Breast epithelium (tissue), 4 donors: ENCODE data around the gene HTRA3. TPM values are rescaled to one million over a fixed set of nuclear protein-coding genes. Genes with fewer than 3 reads are reported as not detected.

Experiments used
- DNase-seq, 2 donors: peaks; one replicate each; pipeline ENCODE4 v3.0.0-alpha.2; 2019; ENCODE audit warnings: low spot score in 2 of 2
- H3K27ac ChIP-seq, 2 donors: fragments of 200-600 bp; sonication (generic) in 1 of 2; one replicate each; pipeline ENCODE4 v1.5.1; 2016 to 2019; ENCODE audit warnings: mild to moderate bottlenecking in 1 of 2
- H3K27me3 ChIP-seq, 2 donors: fragments of 200-600 bp; sonication (generic) in 1 of 2; one replicate each; pipeline versions ENCODE4 v1.5.1 to v1.6.0; 2017 to 2019; ENCODE audit warnings: control low read depth in 1 of 2, mild to moderate bottlenecking in 1 of 2
- H3K36me3 ChIP-seq: fragments of 200-600 bp; one replicate; pipeline ENCODE4 v1.5.1; 2019
- H3K4me1 ChIP-seq, 2 donors: fragments of 200-600 bp; sonication (generic); one replicate each; pipeline ENCODE4 v1.5.1; 2016 to 2019; ENCODE audit warnings: control low read depth in 1 of 2
- H3K4me3 ChIP-seq, 3 donors: fragments of 200-600 bp; sonication (generic); 1 replicate in 2 of 3; 2 replicates in 1 of 3; pipeline ENCODE4 v1.5.1; 2016 to 2019; ENCODE audit warnings: mild to moderate bottlenecking in 3 of 3, moderate library complexity in 2 of 3
- H3K9me3 ChIP-seq, 2 donors: fragments of 200-600 bp; sonication (generic) in 1 of 2; one replicate each; pipeline ENCODE4 v1.5.1; 2016 to 2019; ENCODE audit warnings: control low read depth in 1 of 2
- POLR2A ChIP-seq: fragments of 450-650 bp; IDR thresholded peaks from one replicate; pipeline ENCODE4 v1.6.1; 2016; ENCODE audit warnings: antibody characterized with exemption, mild to moderate bottlenecking, moderate library complexity
- POLR2AphosphoS5 ChIP-seq, 3 donors: sonication (generic); formaldehyde crosslinking; IDR thresholded peaks; one replicate each; pipeline ENCODE4 v1.6.1; 2017; ENCODE audit warnings: antibody characterized with exemption in 3 of 3
- intact Hi-C: fragments of 100-400 bp; cut with DNase I; formaldehyde crosslinking; loops from one replicate; pipeline ENCODE4 v1.15.1; 2023; ENCODE audit warnings: low total_unique reads
- total RNA-seq, 3 donors: library from RNA; depleted of rRNA; stranded (reverse); fragments of >200 nt; gene quantifications; one replicate each; pipeline ENCODE4 v1.1.0, GENCODE V29; 2016
- TF ChIP-seq, protein P1 (sequence below), 3 donors: fragments of 450-650 bp; IDR thresholded peaks; one replicate each; pipeline ENCODE4 v1.5.1; 2016 to 2017; ENCODE audit warnings: antibody characterized with exemption in 3 of 3, mild to moderate bottlenecking in 3 of 3, moderate library complexity in 3 of 3

HTRA3 gene
- total RNA-seq, 3 donors from 2014 or later = 8.5 to 53.9 (median 19.7) TPM

DNA sequence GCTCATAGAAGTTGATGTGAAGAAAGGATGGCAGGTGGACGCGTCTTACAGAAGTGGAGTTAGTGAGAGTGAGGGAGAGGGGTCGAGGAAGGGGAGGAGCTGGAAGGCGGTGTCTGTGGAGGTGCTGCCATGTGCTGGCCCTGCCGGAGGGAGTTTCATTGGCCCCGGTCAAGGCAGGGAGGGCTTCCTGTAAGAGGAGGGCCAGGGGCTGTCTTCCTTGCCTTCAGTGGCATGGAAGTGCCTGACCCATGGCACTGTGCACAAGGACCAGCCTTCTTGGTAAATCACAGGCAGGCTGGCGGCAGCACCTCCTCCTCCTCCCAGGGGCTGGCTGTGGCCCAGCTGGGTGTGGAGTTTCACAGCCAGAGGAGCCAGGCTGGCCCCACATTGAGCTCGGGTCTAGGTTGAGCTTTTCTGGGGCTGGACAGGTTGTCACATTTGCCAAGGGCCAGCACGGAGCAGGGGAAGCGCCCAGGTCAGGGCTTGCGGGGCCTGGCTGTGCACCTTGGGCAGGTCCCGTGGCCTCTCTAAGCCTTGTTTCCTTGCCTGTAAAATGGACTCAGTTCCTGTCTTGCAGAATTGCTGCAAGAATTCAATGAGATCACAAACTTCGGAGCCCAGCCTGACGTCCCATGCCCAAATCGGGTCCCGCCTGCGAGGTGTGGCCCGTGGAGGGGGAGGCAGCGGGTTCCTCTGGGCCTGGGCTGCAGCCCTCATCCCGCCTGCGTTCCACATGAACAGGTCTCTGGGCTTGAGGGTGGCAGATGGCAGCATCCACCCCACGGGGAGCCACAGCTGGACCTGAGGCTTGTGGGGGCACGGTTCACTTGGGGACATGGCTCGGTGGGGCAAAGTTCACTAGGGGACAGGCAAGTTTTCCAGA, 7.0 kb downstream of the HTRA3 start:
- DNase-seq = no peak
- Histone ChIP-seq H3K4me3 (no peak overlapping the region), H3K27ac (peak overlapping the region in 1 of 2 donors; percentile 32), H3K27me3 (no peaks in the 10 kb centered on the region), H3K9me3 (no peaks in the 10 kb centered on the region), H3K4me1 (no peaks in the 10 kb centered on the region), H3K36me3 (no peaks in the 10 kb centered on the region)
- TF ChIP-seq POLR2AphosphoS5 (IDR thresholded peaks at IDR 0.05) = no peak
- intact Hi-C loops = no loop called here

DNA sequence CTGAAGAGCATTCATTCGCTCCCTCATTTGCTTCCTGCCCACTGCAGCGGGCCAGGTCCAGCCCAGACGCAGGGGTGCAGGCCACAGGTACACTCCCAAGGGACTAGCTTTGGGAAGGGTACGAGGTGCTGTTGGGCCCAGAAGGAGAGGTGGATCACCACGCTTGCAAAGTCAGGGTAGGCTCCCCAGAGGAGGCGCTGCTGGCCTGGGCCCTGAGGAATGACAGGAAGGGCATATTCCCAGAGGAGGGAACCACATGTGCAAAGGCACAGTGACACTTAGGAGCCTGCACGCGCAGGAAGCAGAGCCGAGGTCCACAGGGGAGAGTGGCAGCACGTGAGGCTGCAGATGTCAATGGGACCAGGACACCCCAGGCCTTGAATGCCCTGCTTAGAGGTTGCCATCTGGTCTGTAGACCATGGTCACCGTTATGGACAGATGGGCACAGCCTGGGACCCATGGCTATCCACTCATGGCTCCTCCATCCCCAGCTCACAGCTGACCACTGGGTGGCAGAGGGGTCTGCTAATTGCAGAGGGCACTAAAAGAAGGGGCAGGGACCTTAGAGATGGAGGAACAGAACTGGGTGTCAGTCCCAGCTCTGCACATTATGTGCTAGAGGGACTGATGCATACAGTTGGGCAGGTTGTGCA, 7.9 kb downstream of the HTRA3 start:
- intact Hi-C loops = loop anchor here (2.0 kb wide), 1 partner anchor 65 kb away; no protein-coding TSS in a partner anchor
- H3K27ac ChIP-seq = peak overlapping the region in 1 of 2 donors; percentile 71
- H3K36me3 ChIP-seq = no peaks in the 10 kb centered on the region
- H3K27me3 ChIP-seq = no peaks in the 10 kb centered on the region
- no peak overlapping the region for H3K4me3 ChIP-seq
- H3K9me3 ChIP-seq = no peaks in the 10 kb centered on the region
- no peaks in the 10 kb centered on the region for H3K4me1 ChIP-seq
- DNase-seq = no peak
- TF ChIP-seq POLR2A = no peak
- TF ChIP-seq, protein P1, sequence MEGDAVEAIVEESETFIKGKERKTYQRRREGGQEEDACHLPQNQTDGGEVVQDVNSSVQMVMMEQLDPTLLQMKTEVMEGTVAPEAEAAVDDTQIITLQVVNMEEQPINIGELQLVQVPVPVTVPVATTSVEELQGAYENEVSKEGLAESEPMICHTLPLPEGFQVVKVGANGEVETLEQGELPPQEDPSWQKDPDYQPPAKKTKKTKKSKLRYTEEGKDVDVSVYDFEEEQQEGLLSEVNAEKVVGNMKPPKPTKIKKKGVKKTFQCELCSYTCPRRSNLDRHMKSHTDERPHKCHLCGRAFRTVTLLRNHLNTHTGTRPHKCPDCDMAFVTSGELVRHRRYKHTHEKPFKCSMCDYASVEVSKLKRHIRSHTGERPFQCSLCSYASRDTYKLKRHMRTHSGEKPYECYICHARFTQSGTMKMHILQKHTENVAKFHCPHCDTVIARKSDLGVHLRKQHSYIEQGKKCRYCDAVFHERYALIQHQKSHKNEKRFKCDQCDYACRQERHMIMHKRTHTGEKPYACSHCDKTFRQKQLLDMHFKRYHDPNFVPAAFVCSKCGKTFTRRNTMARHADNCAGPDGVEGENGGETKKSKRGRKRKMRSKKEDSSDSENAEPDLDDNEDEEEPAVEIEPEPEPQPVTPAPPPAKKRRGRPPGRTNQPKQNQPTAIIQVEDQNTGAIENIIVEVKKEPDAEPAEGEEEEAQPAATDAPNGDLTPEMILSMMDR (IDR thresholded peaks at IDR 0.05) = no peak

DNA sequence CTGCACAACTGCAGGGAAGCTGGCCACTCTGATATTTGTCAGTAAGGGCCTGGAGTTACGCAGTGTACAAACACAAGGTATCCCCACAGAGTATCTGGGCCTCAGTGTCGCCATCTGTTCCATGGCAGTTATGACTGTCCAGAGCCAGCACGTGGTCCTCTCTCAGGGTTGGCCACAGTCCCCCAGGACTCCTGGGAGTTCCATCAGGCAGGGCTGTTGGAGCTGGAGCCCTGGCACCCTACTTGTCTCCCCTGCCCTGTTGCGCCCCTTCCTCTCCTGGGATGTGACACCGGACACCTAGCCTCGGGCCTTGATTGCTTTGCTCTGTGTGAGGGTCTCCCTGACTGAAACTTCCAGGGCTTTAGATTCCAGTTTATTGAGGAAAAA, 8.4 kb downstream of the HTRA3 start:
- Histone ChIP-seq H3K4me1 (no peaks in the 10 kb centered on the region), H3K4me3 (peak overlapping the region in 1 of 3 donors; percentile 5), H3K9me3 (no peaks in the 10 kb centered on the region), H3K27me3 (no peaks in the 10 kb centered on the region), H3K27ac (peak overlapping the region in 1 of 2 donors; percentile 71), H3K36me3 (no peaks in the 10 kb centered on the region)
- intact Hi-C loops = loop anchor here (2.0 kb wide), 1 partner anchor 65 kb away; no protein-coding TSS in a partner anchor
- TF ChIP-seq POLR2A (no peak), POLR2AphosphoS5 (IDR thresholded peaks at IDR 0.05) (no peak)
- TF ChIP-seq, protein P1 (IDR thresholded peaks at IDR 0.05) = no peak
- no peak for DNase-seq

DNA sequence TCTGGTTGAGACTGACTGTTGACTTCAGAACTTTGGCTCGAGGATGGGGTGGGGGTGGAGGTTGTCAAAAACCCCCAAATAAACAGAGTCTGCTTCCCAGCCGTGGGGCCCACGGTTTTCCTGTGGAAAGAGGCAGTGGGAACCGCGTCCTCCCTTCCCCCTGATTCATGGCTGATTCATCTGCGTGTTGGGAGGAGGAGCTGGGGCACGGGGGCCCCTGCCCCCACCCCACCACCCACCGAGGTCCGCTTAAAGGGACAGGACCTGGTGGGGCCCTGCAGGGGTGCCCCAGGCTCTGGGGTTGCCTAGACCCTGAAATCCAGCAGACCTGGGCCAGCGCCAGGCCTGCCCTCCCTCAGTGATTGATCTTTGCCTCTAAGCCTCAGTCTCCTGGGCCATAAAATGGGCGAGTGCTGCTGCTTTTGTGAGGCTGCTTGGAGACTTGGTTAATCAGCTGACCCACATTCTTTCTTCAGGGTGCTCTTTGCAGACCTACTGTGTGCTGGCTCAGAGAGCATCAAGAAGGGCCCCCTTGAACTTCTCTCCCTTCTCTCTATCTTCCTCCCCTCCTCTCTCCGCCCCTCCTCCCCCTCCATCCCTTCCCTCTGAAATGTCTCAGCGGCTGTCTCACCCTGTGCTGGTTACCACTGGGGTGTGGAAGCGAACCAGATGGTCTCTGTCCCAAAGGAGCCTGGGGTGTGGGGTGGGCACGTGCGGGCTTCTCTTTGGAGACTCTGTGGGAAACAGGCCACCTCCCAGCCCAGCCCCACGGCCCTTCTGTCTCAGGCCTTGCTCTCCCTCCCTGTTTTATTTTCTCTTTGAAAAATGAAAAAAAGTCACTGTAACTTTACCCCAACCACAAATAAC, 9.1 kb downstream of the HTRA3 start:
- Histone ChIP-seq H3K36me3 (no peaks in the 10 kb centered on the region), H3K9me3 (no peaks in the 10 kb centered on the region), H3K4me3 (no peak overlapping the region), H3K4me1 (no peaks in the 10 kb centered on the region), H3K27me3 (no peaks in the 10 kb centered on the region), H3K27ac (peak overlapping the region in 1 of 2 donors; percentile 80)
- intact Hi-C loops = loop anchor here (2.0 kb wide), 1 partner anchor 64 kb away; no protein-coding TSS in a partner anchor
- DNase-seq = no peak
- TF ChIP-seq, protein P1 (IDR thresholded peaks at IDR 0.05) = no peak
- no peak for TF ChIP-seq POLR2A
- no peak for TF ChIP-seq POLR2AphosphoS5 (IDR thresholded peaks at IDR 0.05)
